Spleen (tissue), 7 donors: ENCODE measurements around the gene NATD1.

Source experiments
- CTCF ChIP-seq, 11 experiments: fragments of 200-600 bp in 7 of 11; fragments of 450-650 bp in 4 of 11; sonication (generic) in 4 of 11; IDR thresholded peaks in 8 of 11; conservative IDR thresholded peaks in 3 of 11; 1 replicate in 7 of 11; 2 replicates in 4 of 11; pipeline versions ENCODE4 v1.4.0 to v1.8.0; 2016 to 2021; ENCODE audit warnings: antibody characterized with exemption in 11 of 11, inconsistent platforms in 4 of 11, mild to moderate bottlenecking in 1 of 11
- POLR2A ChIP-seq, 3 donors: fragments of 450-650 bp; IDR thresholded peaks; one replicate each; pipeline ENCODE4 v1.5.1; 2017; ENCODE audit warnings: antibody characterized with exemption in 3 of 3, mild to moderate bottlenecking in 1 of 3
- donor health status: DM: no; HTN: no; CAD: no; lungs with moderate emphysema.
- donor health status: DM: no; HTN: no; CAD: no.
- donor health status: DM: no; HTN: no; CAD: no.

GRCh38 chr17:21295036-21295952 is 42.1 kb upstream of the NATD1 start:
- TF ChIP-seq CTCF (IDR thresholded peaks at IDR 0.05 in 8 of 11, conservative IDR thresholded peaks at IDR 0.05 in 3 of 11) (no peak), POLR2A (IDR thresholded peaks at IDR 0.05) (no peak)
